IgD-negative memory B cell (primary cell): Measurements from ENCODE around the gene FBXO28. TPM values are rescaled to one million over a fixed set of nuclear protein-coding genes. Genes with fewer than 3 reads are reported as not detected.

ENCODE experiments used
- H3K27ac Mint-ChIP-seq, 3 donors: one replicate each; pipeline ENCODE4 v1.8.0; 2020 to 2022; ENCODE audit warnings: mild to moderate bottlenecking in 3 of 3, mixed read lengths in 3 of 3, moderate library complexity in 1 of 3
- H3K27me3 Mint-ChIP-seq: one replicate; pipeline ENCODE4 v1.8.0; 2021; ENCODE audit warnings: mixed read lengths
- H3K36me3 Mint-ChIP-seq: one replicate; pipeline ENCODE4 v1.8.0; 2020; ENCODE audit warnings: mild to moderate bottlenecking, mixed read lengths
- H3K4me1 Mint-ChIP-seq, 3 donors: one replicate each; pipeline ENCODE4 v1.8.0; 2020 to 2022; ENCODE audit warnings: mixed read lengths in 3 of 3, mild to moderate bottlenecking in 1 of 3
- H3K4me3 Mint-ChIP-seq, 4 donors: one replicate each; pipeline ENCODE4 v1.8.0; 2020 to 2022; ENCODE audit warnings: mild to moderate bottlenecking in 4 of 4, mixed read lengths in 4 of 4, moderate library complexity in 3 of 4
- H3K9me3 Mint-ChIP-seq, 3 donors: one replicate each; pipeline ENCODE4 v1.8.0; 2020 to 2021; ENCODE audit warnings: mixed read lengths in 3 of 3, mild to moderate bottlenecking in 1 of 3
- polyA plus RNA-seq: library from polyadenylated mRNA; unstranded; fragments of 300-500 nt; fragmentation: Illumina TruSeq; gene quantifications from one replicate; pipeline ENCODE4 v1.2.3, GENCODE V29; 2021

FBXO28 gene
- polyA plus RNA-seq, 1 donor from 2014 or later = 20.4 TPM

- H3K27ac Mint-ChIP-seq = no peak overlapping the region
- no peaks in the 10 kb centered on the region for H3K4me1 Mint-ChIP-seq
- H3K9me3 Mint-ChIP-seq = no peaks in the 10 kb centered on the region
- no peaks in the 10 kb centered on the region for H3K27me3 Mint-ChIP-seq
- peaks cover 12% of the 10 kb centered on the region for H3K36me3 Mint-ChIP-seq
- H3K4me3 Mint-ChIP-seq = no peak overlapping the region
Measured at GRCh38 chr1:224157316-224157715, 43.4 kb downstream of the FBXO28 start.

GRCh38 chr1:224159541-224159940 lies 45.6 kb downstream of the FBXO28 start:
- Mint-ChIP-seq H3K4me1 (no peaks in the 10 kb centered on the region), H3K27me3 (no peaks in the 10 kb centered on the region), H3K4me3 (no peak overlapping the region), H3K27ac (peak overlapping the region in 1 of 3 donors; percentile 53), H3K36me3 (peaks cover 10% of the 10 kb centered on the region), H3K9me3 (no peaks in the 10 kb centered on the region)

GRCh38 chr1:224160171-224160682 lies 46.3 kb downstream of the FBXO28 start:
- Mint-ChIP-seq H3K36me3 (peaks cover 10% of the 10 kb centered on the region), H3K9me3 (no peaks in the 10 kb centered on the region), H3K27me3 (no peaks in the 10 kb centered on the region), H3K4me3 (no peak overlapping the region), H3K27ac (no peak overlapping the region), H3K4me1 (no peaks in the 10 kb centered on the region)

GRCh38 chr1:224162768-224163167 lies 48.9 kb downstream of the FBXO28 start:
- H3K27ac Mint-ChIP-seq = no peak overlapping the region
- no peaks in the 10 kb centered on the region for H3K9me3 Mint-ChIP-seq
- no peaks in the 10 kb centered on the region for H3K27me3 Mint-ChIP-seq
- H3K36me3 Mint-ChIP-seq = peaks cover 3% of the 10 kb centered on the region
- H3K4me1 Mint-ChIP-seq = no peaks in the 10 kb centered on the region
- no peak overlapping the region for H3K4me3 Mint-ChIP-seq

GRCh38 chr1:224163311-224163710 lies 49.4 kb downstream of the FBXO28 start:
- Mint-ChIP-seq H3K36me3 (peaks cover 3% of the 10 kb centered on the region), H3K4me1 (no peaks in the 10 kb centered on the region), H3K9me3 (no peaks in the 10 kb centered on the region), H3K27me3 (no peaks in the 10 kb centered on the region), H3K4me3 (no peak overlapping the region), H3K27ac (no peak overlapping the region)

- Mint-ChIP-seq H3K9me3 (no peaks in the 10 kb centered on the region), H3K36me3 (no peaks in the 10 kb centered on the region), H3K27ac (peak overlapping the region in 1 of 3 donors; percentile 15), H3K27me3 (peaks cover 3% of the 10 kb centered on the region), H3K4me1 (peaks cover 20 to 24% (median 21%) of the 10 kb centered on the region in 3 donors), H3K4me3 (peak overlapping the region in 3 of 4 donors; percentile 13 to 64 (median 32))
Measured at GRCh38 chr1:224168859-224169380, 55.0 kb downstream of the FBXO28 start.

- H3K36me3 Mint-ChIP-seq = no peaks in the 10 kb centered on the region
Measured at GRCh38 chr1:224169718-224170270, 55.9 kb downstream of the FBXO28 start.

GRCh38 chr1:224170343-224170742 lies 56.4 kb downstream of the FBXO28 start:
- Mint-ChIP-seq H3K9me3 (no peaks in the 10 kb centered on the region), H3K4me1 (peaks cover 20 to 24% (median 21%) of the 10 kb centered on the region in 3 donors), H3K27ac (peak overlapping the region in 1 of 3 donors; percentile 57), H3K36me3 (no peaks in the 10 kb centered on the region), H3K27me3 (peaks cover 3% of the 10 kb centered on the region), H3K4me3 (peak overlapping the region in 2 of 4 donors; percentile 60 to 63)

More at GRCh38 chr1:224169718-224170270, 55.9 kb downstream of the FBXO28 start:
- Mint-ChIP-seq H3K27me3 (peaks cover 3% of the 10 kb centered on the region), H3K9me3 (no peaks in the 10 kb centered on the region), H3K4me1 (peaks cover 20 to 24% (median 21%) of the 10 kb centered on the region in 3 donors), H3K27ac (peak overlapping the region in 1 of 3 donors; percentile 62), H3K4me3 (peak overlapping the region in 2 of 4 donors; percentile 13 to 65)

GRCh38 chr1:224170748-224171478 lies 57.0 kb downstream of the FBXO28 start:
- H3K36me3 Mint-ChIP-seq = no peaks in the 10 kb centered on the region
- H3K4me1 Mint-ChIP-seq = peaks cover 20 to 25% (median 21%) of the 10 kb centered on the region in 3 donors
- peak overlapping the region in 2 of 4 donors; percentile 60 to 63 for H3K4me3 Mint-ChIP-seq
- peak overlapping the region in 1 of 3 donors; percentile 57 for H3K27ac Mint-ChIP-seq
- no peaks in the 10 kb centered on the region for H3K9me3 Mint-ChIP-seq
- peaks cover 3% of the 10 kb centered on the region for H3K27me3 Mint-ChIP-seq

- no peak overlapping the region for H3K27ac Mint-ChIP-seq
- no peaks in the 10 kb centered on the region for H3K9me3 Mint-ChIP-seq
- no peaks in the 10 kb centered on the region for H3K36me3 Mint-ChIP-seq
- H3K27me3 Mint-ChIP-seq = peaks cover 3% of the 10 kb centered on the region
- no peak overlapping the region for H3K4me3 Mint-ChIP-seq
- H3K4me1 Mint-ChIP-seq = peaks cover 20 to 25% (median 21%) of the 10 kb centered on the region in 3 donors
Measured at GRCh38 chr1:224172229-224172628, 58.3 kb downstream of the FBXO28 start.

GRCh38 chr1:224173523-224173922 lies 59.6 kb downstream of the FBXO28 start:
- Mint-ChIP-seq H3K9me3 (no peaks in the 10 kb centered on the region), H3K27ac (no peak overlapping the region), H3K4me3 (no peak overlapping the region), H3K4me1 (peaks cover 20 to 25% (median 21%) of the 10 kb centered on the region in 3 donors), H3K27me3 (peaks cover 3% of the 10 kb centered on the region), H3K36me3 (no peaks in the 10 kb centered on the region)

- H3K4me3 Mint-ChIP-seq = peak overlapping the region in 1 of 4 donors; percentile 38
- peaks cover 3% of the 10 kb centered on the region for H3K27me3 Mint-ChIP-seq
Measured at GRCh38 chr1:224175617-224176016, 61.7 kb downstream of the FBXO28 start.

GRCh38 chr1:224177356-224177999 lies 63.6 kb downstream of the FBXO28 start:
- H3K27me3 Mint-ChIP-seq = peaks cover 3% of the 10 kb centered on the region
- no peak overlapping the region for H3K4me3 Mint-ChIP-seq
- H3K36me3 Mint-ChIP-seq = no peaks in the 10 kb centered on the region
- peaks cover 0 to 1% (median 0%) of the 10 kb centered on the region in 3 donors for H3K9me3 Mint-ChIP-seq
- H3K4me1 Mint-ChIP-seq = peaks cover 6 to 11% (median 8%) of the 10 kb centered on the region in 3 donors
- no peak overlapping the region for H3K27ac Mint-ChIP-seq

More at GRCh38 chr1:224175617-224176016, 61.7 kb downstream of the FBXO28 start:
- Mint-ChIP-seq H3K9me3 (no peaks in the 10 kb centered on the region), H3K36me3 (no peaks in the 10 kb centered on the region), H3K4me1 (peaks cover 6 to 10% (median 9%) of the 10 kb centered on the region in 3 donors), H3K27ac (no peak overlapping the region)

GRCh38 chr1:224178894-224179293 lies 65.0 kb downstream of the FBXO28 start:
- Mint-ChIP-seq H3K4me3 (peak overlapping the region in 1 of 4 donors; percentile 65), H3K27ac (no peak overlapping the region), H3K9me3 (peaks cover 0 to 1% (median 0%) of the 10 kb centered on the region in 3 donors), H3K27me3 (no peaks in the 10 kb centered on the region), H3K36me3 (no peaks in the 10 kb centered on the region), H3K4me1 (peaks cover 6 to 11% (median 9%) of the 10 kb centered on the region in 3 donors)
